ENCODE data around the gene AK9. TPM values are rescaled to one million over a fixed set of nuclear protein-coding genes. Genes with fewer than 3 reads are reported as not detected.

AK9 gene
- total and polyA plus RNA-seq, 2 of the 8 experiments (the other 6 are each of a cell fraction or from before 2014, with no cell fraction given), result 1.8 to 2.2 TPM

- TF ChIP-seq RAD21 (IDR thresholded peaks at IDR 0.05 in 1 of 2, conservative IDR thresholded peaks at IDR 0.05 in 1 of 2; ENCODE audit: low read depth in 2 of 2, low read length in 2 of 2) (no peak), CBX8 (IDR thresholded peaks at IDR 0.05; ENCODE audit: borderline replicate concordance, low read depth, low read length) (no peak), CREB1 (IDR thresholded peaks at IDR 0.05) (no peak), TAF1 (IDR thresholded peaks at IDR 0.05; ENCODE audit: low read depth, low read length) (no peak), FOSL1 (IDR thresholded peaks at IDR 0.05; ENCODE audit: insufficient read depth, low read depth, low read length) (no peak), KDM1A (IDR thresholded peaks at IDR 0.05; ENCODE audit: borderline replicate concordance, low read length) (no peak)
Measured at GRCh38 chr6:109718991-109719390, 28.0 kb upstream of the AK9 start (continued).
